Measurements from ENCODE around the gene CHKA.

CHKA gene

DNA sequence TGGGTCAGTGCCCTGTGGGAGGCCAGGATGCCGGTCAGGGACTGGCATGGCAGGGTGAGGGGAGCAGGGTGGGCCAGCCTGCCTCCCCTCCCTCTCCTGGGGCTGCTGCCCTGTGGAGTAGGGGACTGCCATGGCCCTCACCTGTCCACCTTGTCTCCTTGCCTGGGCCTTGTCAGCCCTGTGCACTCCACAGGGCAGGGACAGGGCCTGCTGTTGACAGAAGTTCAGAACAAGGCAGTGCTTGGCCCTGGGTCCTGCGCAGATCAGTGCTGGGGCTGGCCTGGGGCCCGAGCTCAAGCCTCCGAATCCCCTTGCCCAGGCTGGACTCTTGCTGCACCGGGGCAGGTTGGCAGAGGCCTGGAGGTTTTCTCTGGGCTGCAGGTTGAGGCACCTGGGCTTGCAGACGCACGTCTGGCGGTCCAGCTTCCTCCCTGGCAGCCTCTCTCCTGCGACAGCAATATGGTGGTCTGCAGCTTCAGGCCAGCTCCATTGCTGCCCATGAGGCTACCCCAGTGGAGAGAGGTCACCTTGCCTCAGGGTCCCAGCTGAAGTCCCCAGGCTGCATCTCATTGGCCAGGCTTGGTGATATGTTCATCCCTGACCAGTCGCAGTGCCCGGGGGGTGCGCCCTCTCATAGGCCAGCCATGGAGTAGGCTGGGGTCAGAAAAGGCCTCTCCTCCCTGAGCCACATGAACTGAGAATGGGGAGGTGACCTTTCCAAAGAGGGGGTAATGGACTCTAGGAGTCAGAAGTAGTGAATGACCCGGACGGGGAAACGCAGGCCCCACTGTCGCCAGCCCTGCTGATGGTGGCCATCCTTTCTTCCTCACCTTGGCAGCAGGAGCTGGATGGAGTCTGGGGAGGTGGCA, 21.5 kb upstream of the CHKA start:
- DNase-seq = no peak

DNA sequence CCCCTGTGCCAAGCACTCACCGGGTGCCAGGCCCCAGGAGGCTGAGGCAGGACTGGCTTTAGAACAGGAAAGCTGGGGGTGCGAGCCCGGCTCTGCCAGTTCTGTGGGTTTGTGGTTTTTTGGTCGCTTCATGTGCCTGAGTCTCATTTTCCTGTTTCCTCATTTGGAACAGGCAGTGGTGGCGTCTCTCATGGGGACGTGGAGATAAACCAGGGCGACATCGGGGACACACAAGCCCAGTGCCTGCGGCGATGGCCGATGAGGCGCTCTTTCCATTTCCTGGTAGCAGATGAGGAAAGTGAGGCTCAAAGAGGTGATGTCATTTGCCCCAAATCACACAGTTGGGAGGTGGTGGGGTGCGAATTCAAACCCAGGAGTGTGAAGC, 20.8 kb upstream of the CHKA start:
- peak; percentile 4 to 48 for DNase-seq

DNA sequence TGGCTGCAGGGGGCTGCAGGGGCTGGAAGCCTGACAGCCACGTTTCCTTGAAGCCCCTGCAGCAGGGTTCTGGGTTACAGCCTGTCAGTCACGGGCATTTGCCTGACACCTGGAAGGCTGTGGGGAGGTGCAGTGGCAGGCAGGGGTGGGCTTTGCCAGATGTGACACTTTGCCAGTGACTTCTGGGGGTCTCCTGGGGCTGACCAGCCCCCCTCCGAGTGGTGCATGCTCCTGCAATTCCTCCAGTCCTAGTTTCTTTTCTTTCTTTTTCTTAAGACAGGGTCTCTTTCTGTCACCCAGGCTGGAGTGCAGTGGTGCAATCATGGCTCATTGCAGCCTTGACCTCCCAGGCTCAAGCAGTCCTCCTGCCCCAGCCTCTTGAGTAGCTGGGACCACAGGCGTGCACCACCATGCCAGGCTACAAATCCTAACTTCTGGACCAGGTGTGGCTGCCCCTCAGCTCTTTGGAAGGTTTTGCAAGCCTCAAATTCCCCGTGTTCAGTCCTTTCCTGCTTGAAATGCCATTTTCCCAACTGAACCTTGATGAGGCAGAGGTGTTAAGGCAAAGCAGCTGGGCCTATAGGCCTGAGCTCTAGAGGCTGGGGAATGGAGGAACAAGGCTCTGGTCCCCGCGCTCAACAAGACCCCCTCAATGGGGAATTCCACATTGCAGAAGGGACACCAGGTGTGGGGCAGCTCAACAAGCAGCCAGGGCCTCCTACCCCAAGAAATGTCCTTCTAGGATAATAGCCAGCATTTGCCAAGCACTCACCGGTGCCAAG, 20.2 kb upstream of the CHKA start:
- DNase-seq = no peak

DNA sequence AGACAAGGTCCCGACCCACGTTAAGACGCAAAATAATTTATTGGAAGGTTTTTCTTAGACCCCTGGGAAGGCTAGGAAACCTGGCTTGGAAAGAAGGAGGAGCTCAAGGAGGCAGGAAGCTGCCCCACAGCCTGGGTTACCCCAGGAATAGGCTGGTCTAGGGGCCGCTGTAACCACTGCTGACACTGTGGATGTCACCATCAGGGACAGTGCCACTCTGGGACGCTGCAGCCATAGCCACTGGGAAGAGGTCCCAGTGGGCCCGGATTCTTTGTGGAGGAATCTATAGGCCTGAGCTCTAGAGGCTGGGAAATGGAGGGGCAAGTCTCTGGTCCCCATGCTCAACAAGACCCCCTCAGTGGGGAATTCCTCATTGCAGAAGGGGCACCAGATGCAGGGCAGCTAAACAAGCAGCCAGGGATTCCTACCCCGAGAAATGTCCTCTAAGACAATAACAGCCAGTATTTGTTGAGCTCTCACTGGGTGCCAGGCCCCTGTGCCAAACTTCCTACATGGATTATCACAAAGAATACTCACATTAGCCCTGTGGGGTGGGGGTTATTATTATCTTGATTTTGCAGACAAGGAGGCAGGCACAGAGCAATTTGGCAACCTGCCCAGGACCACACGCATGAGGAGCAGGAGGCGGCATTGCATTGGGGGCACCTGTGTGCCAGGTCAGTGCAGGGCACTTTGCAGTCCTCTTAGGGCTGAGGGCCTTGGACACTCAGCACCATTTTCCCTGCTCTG, 19.5 kb upstream of the CHKA start:
- peak; percentile 74 to 84 for DNase-seq

DNA sequence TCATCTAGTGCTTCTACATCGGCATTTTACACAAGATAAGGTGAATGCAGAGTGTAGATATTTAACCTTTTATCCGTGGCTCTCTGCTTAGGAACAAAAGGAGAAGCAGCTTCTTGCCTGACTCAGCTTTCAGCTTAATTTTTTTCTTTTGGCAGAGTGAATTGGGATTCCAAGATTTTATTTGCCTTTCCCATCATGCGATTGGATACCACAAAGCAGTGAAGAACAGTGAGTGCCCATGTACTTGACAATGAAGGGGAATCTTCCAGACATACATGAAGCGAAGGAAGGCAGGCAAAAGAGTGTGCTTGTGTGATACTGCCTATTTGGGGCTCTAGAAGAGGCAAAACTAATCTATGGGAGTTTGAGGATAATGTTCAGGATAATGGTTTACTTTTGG, 17.0 kb upstream of the CHKA start:
- DNase-seq = no peak

DNA sequence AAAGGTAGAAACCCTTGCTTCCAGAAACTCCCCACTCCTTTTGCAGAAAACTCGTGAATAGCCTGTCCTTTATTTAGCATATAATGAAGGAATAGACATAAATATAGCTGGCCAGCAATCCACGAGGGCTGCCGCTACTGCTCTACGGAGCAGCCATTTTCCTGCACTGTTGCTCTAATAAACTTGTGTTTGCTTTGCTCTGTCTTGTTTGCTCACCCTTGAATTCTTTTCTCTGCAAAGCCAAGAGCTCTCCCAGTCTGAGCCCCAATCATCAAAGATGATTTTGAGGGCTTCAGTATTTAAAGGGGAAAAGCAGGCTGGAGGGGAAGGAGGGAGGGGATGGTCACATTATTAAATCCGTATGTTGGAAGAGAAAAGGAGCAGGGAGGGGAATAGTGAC, 16.6 kb upstream of the CHKA start:
- no peak for DNase-seq

DNA sequence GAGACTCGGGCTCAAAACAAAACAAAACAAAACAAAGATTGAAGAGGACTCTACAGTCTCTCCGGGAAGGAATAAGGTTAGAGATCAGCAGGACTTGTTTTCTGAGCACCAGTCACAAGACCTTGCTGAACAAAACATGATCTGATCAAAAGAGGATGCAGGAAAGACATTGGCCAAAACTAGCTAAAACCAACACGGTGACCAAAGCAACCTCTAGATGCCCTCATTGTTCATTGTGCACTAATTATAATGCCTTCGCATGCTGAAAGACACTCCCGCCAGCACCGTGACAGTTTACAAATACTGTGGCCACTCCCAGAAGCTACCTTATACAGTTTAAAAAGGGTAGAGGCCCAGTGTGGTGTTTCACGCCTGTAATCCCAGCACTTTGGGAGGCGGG, 15.7 kb upstream of the CHKA start:
- no peak for DNase-seq

DNA sequence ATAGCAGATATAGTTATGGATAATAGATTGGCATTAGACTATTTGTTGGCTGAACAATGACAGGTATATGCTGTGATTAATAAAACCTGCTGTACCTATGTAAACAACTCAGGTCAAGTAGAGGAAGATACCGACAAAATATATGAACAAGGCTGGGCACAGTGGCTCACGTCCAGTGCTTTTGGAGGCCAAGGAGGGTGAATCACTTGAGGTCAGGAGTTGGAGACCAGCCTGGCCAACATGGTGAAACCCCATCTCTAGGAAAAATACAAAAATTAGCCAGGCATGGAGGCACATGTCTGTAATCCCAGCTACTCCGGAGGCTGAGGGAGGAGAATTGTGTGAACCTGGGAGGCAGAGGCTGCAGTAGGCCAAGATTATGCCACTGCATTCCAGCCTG, 14.0 kb upstream of the CHKA start:
- DNase-seq = no peak

DNA sequence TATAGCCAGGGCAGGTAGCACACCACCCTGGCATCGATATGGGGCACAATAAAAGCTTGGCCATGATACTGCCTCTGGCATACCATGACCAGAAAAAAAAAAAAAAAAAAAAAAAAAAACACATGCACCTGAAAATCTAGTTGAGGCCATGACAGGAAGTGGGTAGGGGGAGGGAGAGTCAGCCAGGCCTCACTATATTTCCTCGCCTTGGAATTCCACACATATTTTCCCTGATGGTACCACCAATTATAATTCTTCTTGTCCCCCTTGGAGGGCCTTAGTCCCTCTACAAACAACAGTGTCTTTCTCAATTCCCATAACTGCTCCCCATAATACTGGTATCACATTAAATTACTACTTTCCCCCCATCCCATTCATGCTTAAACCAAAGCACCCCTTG, 12.6 kb upstream of the CHKA start:
- no peak for DNase-seq

DNA sequence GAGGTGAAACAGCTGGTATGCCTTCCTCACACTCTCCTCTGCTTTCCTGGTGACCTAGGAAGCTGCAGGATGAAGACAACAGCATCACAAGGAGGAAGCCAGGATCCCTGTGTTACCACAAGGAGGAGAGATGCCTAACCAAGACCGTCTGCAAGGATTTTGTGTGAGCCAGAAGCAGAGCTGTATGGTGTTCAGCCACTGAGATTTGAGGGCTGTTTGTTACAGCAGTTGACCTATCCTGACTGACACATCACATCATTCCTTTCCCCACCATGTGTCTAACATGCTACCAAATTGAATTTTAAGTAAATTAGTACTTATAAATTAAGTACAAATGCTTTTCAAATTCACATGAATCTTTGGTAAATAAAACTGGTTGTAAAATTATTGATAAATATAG, 8.9 kb upstream of the CHKA start:
- DNase-seq = no peak

DNA sequence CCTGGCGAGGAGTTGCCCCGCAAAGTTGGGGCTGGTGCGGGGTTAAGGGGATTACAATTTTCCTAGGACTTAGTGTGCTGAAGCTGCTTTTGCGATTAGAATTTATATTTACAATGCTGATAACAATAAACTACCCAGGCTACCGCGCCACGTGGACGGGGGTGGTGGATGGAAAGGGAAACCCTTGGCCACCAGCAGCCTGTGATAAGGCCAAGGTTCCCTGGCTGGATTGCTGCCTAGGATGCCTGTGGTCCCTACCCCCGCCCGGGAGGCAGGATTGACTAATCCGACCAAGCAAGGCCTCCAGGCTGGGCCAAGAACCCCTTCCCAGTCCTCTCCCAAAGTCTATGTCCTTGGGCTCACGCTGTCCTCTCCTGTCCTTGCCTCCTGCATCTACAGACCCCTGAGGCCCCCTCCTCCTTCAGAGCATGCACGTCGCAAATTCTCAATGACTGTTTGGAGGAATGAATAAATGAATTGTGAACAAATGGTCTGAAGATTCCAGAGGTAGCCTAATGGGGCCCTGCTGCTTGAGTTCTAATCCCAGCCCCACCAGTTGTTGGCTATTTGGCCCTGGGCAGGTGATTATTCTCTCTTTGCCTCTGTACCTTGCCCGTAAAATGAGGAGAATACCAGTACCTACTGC, 7.6 kb upstream of the CHKA start:
- no peak for DNase-seq

DNA sequence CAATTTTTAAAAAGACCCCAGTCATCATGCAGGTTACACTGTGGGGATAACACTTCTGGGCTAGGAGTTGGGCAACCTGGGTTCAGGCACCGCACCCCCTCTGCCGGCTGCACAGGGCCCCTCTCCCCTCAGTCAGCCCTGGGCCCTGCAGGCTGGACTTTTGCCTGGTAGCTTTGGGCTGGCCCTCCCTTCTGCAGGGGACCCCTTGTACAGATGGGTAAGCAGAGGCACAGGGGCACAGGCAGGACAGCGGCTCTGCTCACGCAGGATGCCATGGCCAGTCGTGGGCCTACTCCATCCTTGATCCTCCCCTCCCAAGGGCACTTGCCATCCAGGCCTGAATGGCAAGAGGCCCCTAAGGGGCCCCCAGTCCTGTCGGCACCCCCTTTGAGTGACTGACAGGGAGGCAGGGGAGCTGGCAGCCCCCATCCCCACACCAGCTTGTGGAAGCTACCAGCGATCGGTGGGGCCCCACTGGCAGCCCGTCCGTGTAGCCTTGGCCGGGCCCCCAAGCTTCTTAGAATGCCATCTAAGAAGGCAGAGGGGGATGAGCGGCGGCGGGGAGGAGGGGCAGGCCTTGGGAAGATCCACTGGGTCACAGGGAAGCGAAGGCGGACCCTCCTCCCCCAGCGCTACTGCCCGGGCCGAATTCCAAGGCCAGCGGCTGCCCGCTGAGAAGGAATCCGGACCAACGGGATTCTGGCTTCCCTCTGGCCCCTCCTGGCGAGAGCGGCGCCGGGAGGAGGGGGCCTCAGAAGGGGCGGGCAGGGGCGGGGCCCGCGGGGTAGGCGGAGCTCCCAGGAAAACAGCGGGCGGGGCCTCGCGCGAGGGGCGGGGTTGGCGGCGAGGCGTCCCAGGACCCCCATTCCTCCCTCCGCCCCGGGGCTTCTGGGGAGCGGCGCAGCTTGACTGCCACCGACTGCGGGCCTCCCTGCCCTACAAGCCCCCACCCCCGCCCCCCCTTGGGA, 6.8 kb upstream of the CHKA start:
- no peak for DNase-seq

DNA sequence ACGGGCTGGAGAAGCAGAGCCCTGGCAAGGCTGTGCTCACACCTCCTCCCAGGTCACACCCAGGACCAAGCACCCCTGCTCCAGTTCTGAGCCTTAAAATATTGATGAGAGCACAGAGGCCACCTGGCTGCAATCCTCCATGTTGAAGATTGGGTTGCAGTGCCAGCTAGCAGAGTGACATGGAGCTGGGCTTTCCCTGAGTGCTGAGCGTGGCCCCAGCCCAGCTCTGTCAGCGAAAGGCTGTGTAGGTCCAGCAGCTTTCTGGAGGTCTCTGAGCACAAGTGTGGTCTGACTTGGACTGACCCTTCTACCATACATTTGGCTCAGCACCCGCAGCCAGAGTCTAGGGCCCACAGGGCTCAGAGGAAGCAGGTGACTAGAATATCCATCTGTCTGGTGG, 4.0 kb upstream of the CHKA start:
- DNase-seq = no peak

DNA sequence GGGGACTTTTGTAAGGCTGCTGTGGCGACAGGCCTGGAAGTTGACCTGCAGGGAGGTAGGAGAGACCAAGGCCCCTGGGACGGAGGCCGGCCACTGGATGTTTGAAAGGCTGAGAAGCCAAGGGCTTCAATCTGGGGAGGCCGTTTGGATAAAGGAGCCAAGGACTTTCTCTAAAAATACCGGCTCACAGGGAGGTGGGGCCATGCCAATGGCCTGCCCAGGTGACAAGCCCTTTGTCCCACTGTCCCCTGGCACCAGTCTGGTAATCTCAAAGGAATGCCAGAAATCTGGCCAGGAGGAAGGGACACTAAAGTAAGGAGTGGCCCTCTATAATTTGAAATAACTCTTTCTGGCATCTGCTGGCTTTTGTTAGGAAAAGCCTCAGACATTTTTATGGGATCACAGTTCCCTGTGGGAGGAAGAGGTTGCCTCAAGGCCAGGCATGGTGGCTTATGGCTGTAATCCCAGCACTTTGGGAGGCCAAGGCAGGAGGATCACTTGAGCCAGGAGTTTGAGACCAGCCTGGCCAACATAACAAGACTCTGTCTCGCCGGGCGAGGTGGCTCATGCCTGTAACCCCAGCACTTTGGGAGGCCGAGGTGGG, 1.9 kb upstream of the CHKA start:
- DNase-seq = no peak

DNA sequence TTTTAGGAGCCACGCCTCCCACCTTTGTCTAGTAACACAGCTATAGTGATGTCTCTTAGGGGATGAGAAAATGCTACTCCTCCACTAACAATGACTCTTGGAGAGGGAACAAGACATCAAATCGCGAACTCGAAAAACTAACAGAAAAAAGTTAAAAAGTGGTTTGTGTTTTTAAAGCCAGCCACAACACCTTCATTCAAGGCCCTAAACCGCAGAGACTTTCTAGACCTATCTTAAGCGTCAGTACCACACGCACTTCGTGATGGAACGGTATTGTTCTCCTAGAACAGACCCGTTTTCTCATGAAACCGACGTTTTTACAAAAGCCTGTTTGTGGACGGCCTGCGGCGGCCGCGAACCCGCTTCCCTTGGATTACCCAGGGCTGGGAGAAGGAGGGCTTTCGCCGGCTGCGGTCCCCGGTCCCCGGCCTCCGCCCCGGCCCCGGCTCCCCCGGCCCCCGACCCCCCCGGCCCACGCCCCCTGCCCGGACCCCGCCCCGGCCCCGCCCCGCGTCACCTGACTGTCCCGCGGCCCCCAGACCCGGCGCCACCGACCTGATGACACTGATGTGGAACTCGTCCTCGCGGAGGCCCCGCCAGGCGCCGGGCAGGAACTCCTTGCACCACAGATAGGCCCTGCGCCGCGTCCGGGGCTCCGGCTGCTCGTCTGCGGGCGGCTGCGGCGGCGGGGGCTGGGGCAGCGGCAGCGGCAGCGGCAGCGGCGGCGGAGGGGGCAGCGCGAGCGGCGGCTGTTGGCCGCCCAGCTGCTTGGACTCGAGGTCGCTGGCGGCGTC, 718 bp downstream of the CHKA start:
- DNase-seq = peak; percentile 21 to 31

DNA sequence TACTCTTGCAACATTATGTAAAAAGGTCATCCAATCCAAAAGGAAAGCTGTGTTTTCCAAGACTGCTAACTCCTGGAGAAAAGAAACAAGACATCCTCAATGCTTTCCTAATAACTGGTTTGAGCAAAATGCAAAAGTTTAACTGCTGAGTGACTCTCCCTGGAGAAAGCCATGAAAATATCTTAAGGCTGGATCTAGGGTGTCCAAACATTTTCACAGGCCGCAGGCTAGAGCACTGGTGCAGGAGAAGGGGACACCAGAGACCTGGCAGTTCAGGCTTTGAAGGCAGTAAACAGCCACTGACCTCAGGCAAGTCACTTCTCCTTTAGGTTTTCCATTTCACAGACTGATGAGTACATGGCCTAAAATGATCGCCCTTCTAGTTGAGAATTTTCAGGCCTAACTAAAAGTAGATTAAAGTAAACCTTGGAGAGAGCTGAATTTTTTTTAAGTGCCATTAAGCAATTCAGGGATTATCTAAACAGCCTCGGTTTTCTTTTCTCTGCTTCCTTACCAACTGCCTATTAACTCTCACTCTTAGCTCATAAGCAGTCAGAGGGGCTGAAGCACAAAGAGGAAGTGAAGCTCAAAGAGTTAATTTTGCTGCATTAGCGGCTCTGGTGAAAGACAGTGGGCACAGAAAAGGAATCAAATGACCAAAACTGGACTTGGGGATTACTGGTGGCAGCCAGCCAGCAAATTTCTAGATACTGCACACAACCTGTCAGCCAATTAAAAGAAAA, 2.3 kb downstream of the CHKA start:
- DNase-seq = peak in 1 of 2 experiments; percentile 15

DNA sequence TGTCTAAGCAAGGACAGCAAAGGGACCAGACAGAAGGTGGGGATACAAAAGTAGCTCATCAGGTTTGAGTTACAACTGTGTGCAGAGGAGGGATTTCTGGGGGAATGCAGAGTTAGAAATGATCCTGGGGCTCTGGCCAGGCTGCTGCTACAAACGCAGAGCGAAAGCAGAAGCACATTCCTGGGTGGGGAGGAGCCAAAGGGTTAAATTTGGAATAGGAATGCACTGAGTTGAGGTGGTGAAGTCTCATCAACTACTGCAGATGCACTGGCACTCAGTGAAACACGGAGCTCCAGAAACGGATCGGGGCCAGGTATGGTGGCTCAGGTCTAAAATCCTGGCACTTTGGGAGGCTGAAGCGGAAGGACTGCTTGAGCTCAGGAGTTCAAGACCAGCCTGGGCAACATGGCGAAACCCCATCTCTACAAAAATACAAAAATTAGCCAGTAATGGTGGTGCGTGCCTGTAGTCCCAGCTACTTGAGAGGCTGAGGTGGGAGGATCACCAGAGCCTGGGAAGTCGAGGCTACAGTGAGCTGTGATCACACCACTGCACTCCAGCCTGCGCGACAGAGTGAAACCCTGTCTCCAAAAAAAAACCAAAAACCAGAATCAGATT, 3.2 kb downstream of the CHKA start:
- no peak for DNase-seq

DNA sequence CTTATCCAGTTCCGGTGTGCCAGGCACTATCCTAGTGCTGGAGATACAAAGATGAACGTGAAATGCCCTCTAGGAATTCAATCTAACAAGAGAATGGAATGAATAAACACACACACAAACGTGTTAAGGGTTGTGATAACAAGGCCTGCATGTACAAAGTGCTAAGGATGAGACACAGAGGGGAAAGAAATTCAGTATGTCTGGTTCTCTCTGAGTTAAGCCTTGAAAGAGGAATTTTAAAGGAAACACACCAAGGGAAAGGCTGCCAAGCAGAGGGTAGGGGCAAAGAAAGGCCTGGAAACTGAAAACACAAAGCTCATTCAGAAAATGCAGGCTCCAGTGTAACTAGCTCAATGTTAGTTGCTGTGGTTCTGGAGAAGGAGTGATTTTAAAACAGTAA, 4.2 kb downstream of the CHKA start:
- no peak for DNase-seq

DNA sequence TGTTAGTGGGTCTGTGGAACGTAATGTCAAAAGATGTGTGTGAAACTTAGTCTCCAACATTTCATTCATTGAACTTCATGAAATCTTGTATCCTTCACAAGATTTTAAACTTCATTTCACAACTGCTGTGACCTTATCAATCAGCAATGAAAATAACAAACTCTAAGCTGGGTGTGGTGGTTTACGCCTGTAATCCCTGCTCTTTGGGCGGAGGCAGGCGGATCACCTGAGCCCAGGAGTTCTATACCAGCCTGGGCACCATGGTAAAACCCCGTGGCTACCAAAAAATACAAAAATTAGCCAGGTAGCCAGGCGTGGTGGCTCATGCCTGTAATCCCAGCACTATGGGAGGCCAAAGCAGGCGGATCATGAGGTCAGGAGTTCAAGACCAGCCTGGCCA, 5.1 kb downstream of the CHKA start:
- DNase-seq = no peak

All from NCI-H2081 (cell line).